Subcutaneous abdominal adipose tissue (tissue), 5 donors: ENCODE measurements around the gene DHX30.

ENCODE experiments used
- H3K27ac ChIP-seq: one replicate; pipeline ENCODE4 v1.7.0; 2013; ENCODE audit warnings: low read depth, mild to moderate bottlenecking, inconsistent platforms, low read length, moderate library complexity
- H3K27me3 ChIP-seq, 5 donors: one replicate each; pipeline ENCODE4 v1.7.0; 2013; ENCODE audit warnings: low read length in 5 of 5, inconsistent platforms in 1 of 5; ENCODE audit not compliant: control insufficient read depth in 5 of 5, insufficient read depth in 4 of 5
- H3K36me3 ChIP-seq, 5 donors: one replicate each; pipeline ENCODE4 v1.7.0; 2013; ENCODE audit warnings: low read length in 5 of 5; ENCODE audit not compliant: control insufficient read depth in 5 of 5, insufficient read depth in 5 of 5
- H3K4me1 ChIP-seq, 5 donors: one replicate each; pipeline ENCODE4 v1.7.0; 2013; ENCODE audit warnings: low read length in 5 of 5, mild to moderate bottlenecking in 3 of 5, moderate library complexity in 1 of 5; ENCODE audit not compliant: control insufficient read depth in 5 of 5, insufficient read depth in 5 of 5
- H3K4me3 ChIP-seq, 5 donors: one replicate each; pipeline ENCODE4 v1.7.0; 2013; ENCODE audit warnings: low read length in 5 of 5, low read depth in 1 of 5
- H3K9ac ChIP-seq, 5 donors: one replicate each; pipeline ENCODE4 v1.7.0; 2013; ENCODE audit warnings: low read length in 5 of 5, mild to moderate bottlenecking in 4 of 5, moderate library complexity in 3 of 5
- H3K9me3 ChIP-seq, 5 donors: one replicate each; pipeline ENCODE4 v1.7.0; 2013; ENCODE audit warnings: low read length in 5 of 5; ENCODE audit not compliant: control insufficient read depth in 5 of 5
- donor health status: healthy.
- donor health status: healthy.
- donor health status: healthy.
- donor health status: healthy.
- donor health status: healthy.

DHX30 gene

DNA sequence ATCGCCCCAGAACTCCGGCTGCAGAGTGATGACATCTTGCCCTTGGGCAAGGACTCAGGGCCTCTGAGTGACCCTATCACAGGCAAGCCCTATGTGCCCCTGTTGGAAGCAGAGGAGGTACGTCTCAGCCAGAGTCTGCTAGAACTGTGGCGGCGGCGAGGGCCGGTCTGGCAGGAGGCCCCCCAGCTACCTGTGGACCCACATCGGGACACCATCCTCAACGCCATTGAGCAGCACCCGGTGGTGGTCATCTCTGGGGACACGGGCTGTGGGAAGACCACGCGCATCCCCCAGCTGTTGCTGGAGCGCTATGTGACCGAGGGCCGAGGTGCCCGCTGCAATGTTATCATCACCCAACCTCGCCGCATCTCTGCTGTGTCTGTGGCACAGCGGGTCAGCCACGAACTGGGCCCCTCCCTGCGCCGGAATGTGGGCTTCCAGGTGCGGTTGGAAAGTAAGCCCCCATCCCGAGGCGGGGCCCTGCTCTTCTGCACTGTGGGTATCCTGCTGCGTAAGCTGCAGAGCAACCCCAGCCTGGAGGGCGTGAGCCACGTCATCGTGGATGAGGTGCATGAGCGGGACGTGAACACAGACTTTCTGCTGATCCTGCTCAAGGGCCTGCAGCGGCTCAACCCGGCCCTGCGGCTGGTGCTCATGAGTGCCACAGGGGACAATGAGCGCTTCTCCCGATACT, 43.4 kb downstream of the DHX30 start:
- no peaks in the 10 kb centered on the region for H3K9me3 ChIP-seq
- H3K36me3 ChIP-seq, result peaks cover 0 to 98% (median 93%) of the 10 kb centered on the region in 5 donors
- no peak overlapping the region for H3K27ac ChIP-seq
- no peaks in the 10 kb centered on the region for H3K27me3 ChIP-seq
- H3K9ac ChIP-seq, result no peak overlapping the region
- no peaks in the 10 kb centered on the region for H3K4me1 ChIP-seq
- no peak overlapping the region for H3K4me3 ChIP-seq

DNA sequence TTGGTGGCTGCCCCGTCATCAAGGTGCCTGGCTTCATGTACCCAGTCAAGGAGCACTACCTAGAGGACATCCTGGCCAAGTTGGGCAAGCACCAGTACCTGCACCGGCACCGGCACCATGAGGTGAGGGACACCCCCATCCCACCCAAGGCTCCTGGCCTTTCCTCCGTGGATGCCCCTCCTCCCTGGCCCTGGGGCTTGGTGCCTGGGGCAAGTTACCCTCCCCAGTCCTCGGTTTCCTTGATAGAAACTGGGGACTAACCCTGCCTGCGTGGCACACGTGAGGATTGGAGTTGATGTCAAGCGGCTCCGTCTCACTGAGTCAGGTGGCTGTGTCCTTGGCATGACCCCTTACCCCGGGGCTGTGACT, 43.9 kb downstream of the DHX30 start:
- H3K27ac ChIP-seq, result no peak overlapping the region
- peaks cover 0 to 96% (median 93%) of the 10 kb centered on the region in 5 donors for H3K36me3 ChIP-seq
- H3K4me1 ChIP-seq, result no peaks in the 10 kb centered on the region
- H3K9ac ChIP-seq, result no peak overlapping the region
- no peaks in the 10 kb centered on the region for H3K9me3 ChIP-seq
- no peaks in the 10 kb centered on the region for H3K27me3 ChIP-seq
- H3K4me3 ChIP-seq, result no peak overlapping the region

DNA sequence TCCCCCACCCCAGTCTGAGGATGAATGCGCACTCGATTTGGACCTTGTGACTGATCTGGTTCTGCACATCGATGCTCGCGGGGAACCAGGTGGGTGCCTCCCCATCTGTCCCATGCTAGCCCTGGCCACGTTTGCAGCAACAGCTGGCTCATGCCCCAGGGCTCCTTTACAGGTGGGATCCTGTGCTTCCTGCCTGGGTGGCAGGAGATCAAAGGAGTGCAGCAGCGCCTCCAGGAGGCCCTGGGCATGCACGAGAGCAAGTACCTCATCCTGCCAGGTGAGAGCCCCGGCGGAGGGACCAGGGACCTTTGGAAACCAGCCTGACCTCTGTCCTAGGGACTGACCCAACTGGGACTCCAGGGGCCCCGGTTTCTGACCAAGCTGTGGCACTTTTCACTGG, 44.3 kb downstream of the DHX30 start:
- no peaks in the 10 kb centered on the region for H3K4me1 ChIP-seq
- peaks cover 0 to 98% (median 94%) of the 10 kb centered on the region in 5 donors for H3K36me3 ChIP-seq
- H3K27ac ChIP-seq, result no peak overlapping the region
- no peak overlapping the region for H3K9ac ChIP-seq
- H3K9me3 ChIP-seq, result no peaks in the 10 kb centered on the region
- no peak overlapping the region for H3K4me3 ChIP-seq
- H3K27me3 ChIP-seq, result no peaks in the 10 kb centered on the region

DNA sequence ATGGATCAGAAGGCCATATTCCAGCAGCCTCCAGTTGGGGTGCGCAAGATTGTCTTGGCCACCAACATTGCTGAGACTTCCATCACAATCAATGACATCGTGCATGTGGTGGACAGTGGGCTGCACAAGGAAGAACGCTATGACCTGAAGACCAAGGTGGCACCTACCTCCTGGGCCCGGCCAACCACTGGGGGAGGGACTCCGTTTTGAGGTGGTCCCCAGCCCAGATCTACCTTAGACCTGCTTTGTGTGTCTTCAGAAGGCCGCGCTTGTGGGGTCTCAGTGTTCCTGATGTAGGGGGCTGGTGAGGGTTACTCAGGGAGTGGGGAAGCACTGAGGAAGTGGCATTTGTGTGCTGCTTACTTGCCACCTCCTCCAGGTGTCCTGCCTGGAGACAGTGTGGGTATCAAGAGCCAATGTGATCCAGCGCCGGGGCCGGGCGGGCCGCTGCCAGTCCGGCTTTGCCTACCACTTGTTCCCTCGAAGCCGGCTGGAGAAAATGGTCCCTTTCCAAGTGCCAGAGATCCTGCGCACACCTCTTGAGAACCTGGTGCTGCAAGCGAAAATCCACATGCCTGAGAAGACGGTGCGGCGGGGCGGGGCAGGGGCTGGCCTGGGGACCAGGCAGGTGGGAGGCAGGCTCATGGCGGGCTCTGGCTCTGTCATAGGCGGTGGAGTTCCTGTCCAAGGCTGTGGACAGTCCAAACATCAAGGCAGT, 45.0 kb downstream of the DHX30 start:
- Histone ChIP-seq H3K27me3 (no peaks in the 10 kb centered on the region), H3K27ac (no peak overlapping the region), H3K36me3 (peaks cover 0 to 100% (median 96%) of the 10 kb centered on the region in 5 donors), H3K4me3 (no peak overlapping the region), H3K9ac (no peak overlapping the region), H3K9me3 (no peaks in the 10 kb centered on the region), H3K4me1 (no peaks in the 10 kb centered on the region)

DNA sequence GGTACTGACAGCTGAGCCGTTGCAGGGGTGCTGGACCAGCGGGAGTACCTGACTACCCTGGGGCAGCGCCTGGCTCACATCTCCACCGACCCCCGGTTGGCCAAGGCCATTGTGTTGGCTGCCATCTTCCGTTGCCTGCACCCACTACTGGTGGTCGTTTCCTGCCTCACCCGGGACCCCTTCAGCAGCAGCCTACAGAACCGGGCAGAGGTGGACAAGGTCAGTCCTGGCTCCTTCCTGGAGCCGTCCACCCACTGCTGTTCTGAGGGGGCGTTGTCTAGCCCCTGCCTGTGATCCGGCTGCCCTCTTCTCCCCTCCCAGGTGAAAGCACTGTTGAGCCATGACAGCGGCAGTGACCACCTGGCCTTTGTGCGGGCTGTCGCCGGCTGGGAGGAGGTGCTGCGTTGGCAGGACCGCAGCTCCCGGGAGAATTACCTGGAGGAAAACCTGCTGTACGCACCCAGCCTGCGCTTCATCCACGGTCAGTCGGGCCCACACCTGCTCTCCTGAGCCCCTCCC, 45.7 kb downstream of the DHX30 start:
- no peaks in the 10 kb centered on the region for H3K9me3 ChIP-seq
- no peak overlapping the region for H3K9ac ChIP-seq
- H3K36me3 ChIP-seq, result peaks cover 0 to 99% (median 96%) of the 10 kb centered on the region in 5 donors
- no peaks in the 10 kb centered on the region for H3K4me1 ChIP-seq
- no peak overlapping the region for H3K27ac ChIP-seq
- H3K4me3 ChIP-seq, result no peak overlapping the region
- H3K27me3 ChIP-seq, result no peaks in the 10 kb centered on the region

DNA sequence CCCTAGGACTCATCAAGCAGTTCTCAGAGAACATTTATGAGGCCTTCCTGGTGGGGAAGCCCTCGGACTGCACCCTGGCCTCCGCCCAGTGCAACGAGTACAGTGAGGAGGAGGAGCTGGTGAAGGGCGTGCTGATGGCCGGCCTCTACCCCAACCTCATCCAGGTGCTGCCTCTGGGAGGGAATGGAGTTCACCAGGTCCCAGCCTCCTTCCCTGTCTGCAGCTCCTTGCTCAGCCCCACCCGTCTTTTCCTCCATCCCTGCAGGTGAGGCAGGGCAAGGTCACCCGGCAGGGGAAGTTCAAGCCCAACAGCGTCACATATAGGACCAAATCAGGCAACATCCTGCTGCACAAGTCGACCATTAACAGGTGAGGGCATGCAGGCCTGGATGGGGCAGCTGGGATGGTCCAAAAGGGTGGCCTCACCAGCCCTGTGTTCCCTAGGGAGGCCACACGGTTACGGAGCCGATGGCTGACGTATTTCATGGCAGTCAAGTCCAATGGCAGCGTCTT, 46.3 kb downstream of the DHX30 start:
- Histone ChIP-seq H3K36me3 (peaks cover 0 to 99% (median 96%) of the 10 kb centered on the region in 5 donors), H3K4me1 (no peaks in the 10 kb centered on the region), H3K9me3 (no peaks in the 10 kb centered on the region), H3K4me3 (no peak overlapping the region), H3K27me3 (no peaks in the 10 kb centered on the region), H3K9ac (no peak overlapping the region), H3K27ac (no peak overlapping the region)

DNA sequence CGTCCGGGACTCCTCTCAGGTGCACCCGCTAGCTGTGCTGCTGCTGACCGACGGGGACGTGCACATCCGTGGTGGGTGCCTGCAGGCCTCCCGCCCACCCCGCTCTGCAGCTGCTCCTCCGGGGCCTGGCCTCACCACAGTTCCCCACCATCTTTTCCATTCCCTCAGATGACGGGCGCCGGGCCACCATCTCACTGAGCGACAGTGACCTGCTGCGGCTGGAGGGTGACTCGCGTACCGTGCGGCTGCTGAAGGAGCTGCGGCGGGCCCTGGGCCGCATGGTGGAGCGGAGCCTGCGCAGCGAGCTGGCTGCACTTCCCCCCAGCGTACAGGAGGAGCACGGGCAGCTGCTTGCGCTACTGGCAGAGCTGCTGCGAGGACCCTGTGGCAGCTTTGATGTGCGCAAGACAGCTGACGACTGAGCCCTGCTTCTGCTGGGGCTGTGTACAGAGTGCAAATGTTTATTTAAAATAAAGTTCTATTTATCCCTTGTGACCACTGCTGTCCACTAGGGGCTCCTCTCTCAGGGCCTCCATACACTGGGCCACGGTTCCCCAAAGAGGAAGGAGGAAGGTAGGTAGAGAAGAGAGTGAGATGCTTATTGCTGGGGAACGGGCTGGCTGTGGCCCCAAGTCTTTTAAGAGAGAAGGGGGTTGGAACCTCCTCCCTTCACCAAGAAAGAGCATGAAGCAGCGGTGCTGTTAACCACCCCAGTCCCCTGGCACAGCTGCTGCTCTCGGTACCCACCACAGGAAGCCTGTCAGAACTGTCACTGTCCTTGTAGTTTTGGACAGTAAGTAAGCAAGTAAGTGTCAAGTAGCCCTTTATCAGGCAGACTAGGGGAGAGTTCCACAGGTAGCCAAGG, 47.0 kb downstream of the DHX30 start:
- no peak overlapping the region for H3K4me3 ChIP-seq
- H3K4me1 ChIP-seq, result no peaks in the 10 kb centered on the region
- H3K36me3 ChIP-seq, result peaks cover 0 to 99% (median 96%) of the 10 kb centered on the region in 5 donors
- H3K9ac ChIP-seq, result no peak overlapping the region
- H3K27me3 ChIP-seq, result no peaks in the 10 kb centered on the region
- no peak overlapping the region for H3K27ac ChIP-seq
- H3K9me3 ChIP-seq, result no peaks in the 10 kb centered on the region

DNA sequence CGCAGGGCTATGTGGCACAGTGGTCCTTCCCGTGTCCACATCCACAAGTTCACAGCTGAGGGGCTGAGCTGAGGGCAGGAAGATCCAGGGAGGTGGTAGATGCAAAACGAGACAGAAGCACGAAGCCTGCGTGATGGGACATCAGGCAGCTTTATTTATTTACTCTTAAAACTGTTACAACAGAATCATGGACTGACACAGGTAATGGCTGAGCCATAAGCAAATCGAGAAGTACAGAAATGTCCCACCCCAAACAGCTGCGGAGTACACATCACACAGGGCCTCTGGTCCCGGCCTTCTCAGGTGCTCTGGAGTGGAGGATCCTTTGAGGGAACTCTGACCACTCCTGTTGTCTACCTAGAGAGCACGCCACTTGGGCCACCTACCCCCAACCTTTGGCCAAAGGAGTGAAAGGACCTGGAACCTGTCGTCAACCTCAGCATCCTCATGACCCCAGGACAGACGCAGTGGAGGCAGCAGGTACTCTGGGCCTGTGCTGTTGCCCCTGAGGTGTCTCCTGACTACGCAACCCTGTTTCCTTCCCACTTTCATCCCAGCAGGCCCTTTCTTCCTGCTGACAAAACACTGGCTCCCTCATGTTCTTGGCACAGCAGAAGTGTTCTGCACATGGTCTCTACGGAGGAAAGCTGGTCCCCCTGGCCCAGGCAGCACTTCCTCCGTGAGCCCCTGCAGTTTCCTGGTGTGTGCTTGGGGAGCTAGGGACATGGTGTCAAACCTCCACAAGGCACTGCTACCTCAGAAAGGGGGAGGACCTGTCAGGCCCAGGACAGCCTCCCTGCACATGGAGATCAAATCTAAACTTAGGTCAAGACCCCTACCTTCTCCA, 47.8 kb downstream of the DHX30 start:
- Histone ChIP-seq H3K36me3 (peaks cover 0 to 99% (median 97%) of the 10 kb centered on the region in 5 donors), H3K4me1 (peaks cover 0 to 2% (median 0%) of the 10 kb centered on the region in 5 donors), H3K4me3 (no peak overlapping the region), H3K9me3 (no peaks in the 10 kb centered on the region), H3K27me3 (no peaks in the 10 kb centered on the region), H3K9ac (no peak overlapping the region), H3K27ac (no peak overlapping the region)

DNA sequence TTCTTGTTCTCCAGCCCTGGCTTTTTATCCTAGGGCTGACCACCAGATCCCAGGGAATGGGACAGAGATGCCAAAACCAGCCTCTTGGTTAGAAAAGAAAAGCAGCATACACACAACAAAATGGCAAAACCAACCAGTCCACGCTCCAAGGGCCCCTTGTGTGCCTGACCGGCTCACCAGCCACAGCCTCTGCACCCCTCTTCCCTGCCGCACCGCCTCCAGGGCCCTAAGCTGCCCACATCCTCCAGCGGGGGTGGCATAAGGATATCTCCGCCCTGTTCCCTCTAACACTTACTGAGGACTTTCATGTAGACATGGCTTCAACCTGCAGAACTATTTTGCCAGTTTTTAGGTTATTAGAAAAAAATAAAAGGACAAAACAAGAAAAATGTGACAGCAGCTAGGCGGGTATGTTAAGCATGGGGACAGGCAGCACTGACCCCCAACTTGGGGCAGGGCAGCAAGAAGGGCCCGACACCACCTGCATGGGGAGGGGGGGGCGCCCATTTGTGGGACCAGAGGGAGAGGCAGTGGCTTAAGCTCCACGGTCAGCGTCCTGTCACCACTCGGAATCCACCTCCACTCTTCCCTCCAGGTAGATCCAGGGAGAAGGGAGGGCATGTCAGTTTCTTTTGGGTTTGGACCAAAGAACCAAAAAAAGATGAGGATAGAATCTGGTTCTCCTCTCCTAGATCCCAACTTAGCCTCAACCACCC, 49.1 kb downstream of the DHX30 start:
- H3K4me1 ChIP-seq, result peaks cover 0 to 13% (median 10%) of the 10 kb centered on the region in 5 donors
- peaks cover 0 to 99% (median 97%) of the 10 kb centered on the region in 5 donors for H3K36me3 ChIP-seq
- H3K4me3 ChIP-seq, result no peak overlapping the region
- H3K9me3 ChIP-seq, result no peaks in the 10 kb centered on the region
- no peak overlapping the region for H3K9ac ChIP-seq
- no peaks in the 10 kb centered on the region for H3K27me3 ChIP-seq
- H3K27ac ChIP-seq, result no peak overlapping the region
